Tibial nerve (tissue), 4 donors: ENCODE results near the gene NSMCE3.

Experiments
- EP300 ChIP-seq, 2 donors: sonication (generic); formaldehyde crosslinking; IDR thresholded peaks; one replicate each; pipeline ENCODE4 v1.6.1; 2017; ENCODE audit warnings: antibody characterized with exemption in 2 of 2, mild to moderate bottlenecking in 1 of 2
- TF ChIP-seq, protein P1 (sequence below), 5 experiments: fragments of 200-600 bp in 3 of 5; fragments of 450-650 bp in 2 of 5; sonication (generic) in 3 of 5; IDR thresholded peaks; one replicate each; pipeline ENCODE4 v1.5.1; 2016 to 2019; ENCODE audit warnings: antibody characterized with exemption in 5 of 5, mild to moderate bottlenecking in 3 of 5, moderate library complexity in 2 of 5

DNA sequence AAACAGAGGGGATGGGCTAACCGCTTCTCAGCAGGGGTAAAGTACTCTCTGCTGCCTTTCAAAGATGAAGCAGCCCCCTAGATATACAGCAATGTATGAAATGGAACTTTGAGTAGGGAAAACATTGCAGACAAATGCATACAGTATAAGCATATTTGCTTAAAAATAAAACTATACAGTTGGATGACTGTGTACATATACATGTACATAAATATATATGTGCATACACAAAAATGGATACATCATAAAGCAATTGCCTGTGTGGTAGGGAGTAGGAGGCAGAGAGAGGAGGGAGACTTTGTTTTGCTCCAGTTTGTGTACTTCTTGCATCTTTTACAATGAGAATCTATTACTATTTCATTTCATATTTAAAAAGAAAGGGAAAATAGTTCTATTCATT lies 28.4 kb downstream of the NSMCE3 start:
- TF ChIP-seq EP300 (IDR thresholded peaks at IDR 0.05) = no peak
- TF ChIP-seq, protein P1, sequence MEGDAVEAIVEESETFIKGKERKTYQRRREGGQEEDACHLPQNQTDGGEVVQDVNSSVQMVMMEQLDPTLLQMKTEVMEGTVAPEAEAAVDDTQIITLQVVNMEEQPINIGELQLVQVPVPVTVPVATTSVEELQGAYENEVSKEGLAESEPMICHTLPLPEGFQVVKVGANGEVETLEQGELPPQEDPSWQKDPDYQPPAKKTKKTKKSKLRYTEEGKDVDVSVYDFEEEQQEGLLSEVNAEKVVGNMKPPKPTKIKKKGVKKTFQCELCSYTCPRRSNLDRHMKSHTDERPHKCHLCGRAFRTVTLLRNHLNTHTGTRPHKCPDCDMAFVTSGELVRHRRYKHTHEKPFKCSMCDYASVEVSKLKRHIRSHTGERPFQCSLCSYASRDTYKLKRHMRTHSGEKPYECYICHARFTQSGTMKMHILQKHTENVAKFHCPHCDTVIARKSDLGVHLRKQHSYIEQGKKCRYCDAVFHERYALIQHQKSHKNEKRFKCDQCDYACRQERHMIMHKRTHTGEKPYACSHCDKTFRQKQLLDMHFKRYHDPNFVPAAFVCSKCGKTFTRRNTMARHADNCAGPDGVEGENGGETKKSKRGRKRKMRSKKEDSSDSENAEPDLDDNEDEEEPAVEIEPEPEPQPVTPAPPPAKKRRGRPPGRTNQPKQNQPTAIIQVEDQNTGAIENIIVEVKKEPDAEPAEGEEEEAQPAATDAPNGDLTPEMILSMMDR (IDR thresholded peaks at IDR 0.05) = no peak
